Mammary epithelial cell (primary cell): ENCODE results near the gene POU3F2.

Experiments
- CTCF ChIP-seq, 2 donors: IDR thresholded peaks in 1 of 2; conservative IDR thresholded peaks in 1 of 2; 2 replicates each; pipeline ENCODE4 v1.5.1; 2011 to 2012; ENCODE audit warnings: inconsistent platforms in 2 of 2, low read length in 2 of 2, mild to moderate bottlenecking in 2 of 2, control low read depth in 1 of 2, low read depth in 1 of 2; ENCODE audit not compliant: insufficient read depth in 1 of 2; ENCODE audit errors: extremely low read depth in 1 of 2
- EZH2 ChIP-seq: IDR thresholded peaks from 2 replicates; pipeline ENCODE4 v1.6.1; 2012; ENCODE audit warnings: low read length, inconsistent platforms, borderline replicate concordance

- TF ChIP-seq CTCF (conservative IDR thresholded peaks at IDR 0.05 in 1 of 2, IDR thresholded peaks at IDR 0.05 in 1 of 2; ENCODE audit: extremely low read depth in 1 of 2, insufficient read depth in 1 of 2, low read depth in 1 of 2, low read length in 2 of 2) (no peak), EZH2 (peak; percentile 27)
Observed at GRCh38 chr6:98824162-98824901, 10.0 kb upstream of the POU3F2 start.
